ENCODE measurements around the gene RPTOR. TPM values are rescaled to one million over a fixed set of nuclear protein-coding genes. Genes with fewer than 3 reads are reported as not detected.
A peak's percentile ranks its signal among the peaks of the same experiment; 100 is the strongest.

Gene RPTOR
- total RNA-seq, 1 donor from 2014 or later: 65.9 TPM

- Mint-ChIP-seq H3K36me3 (ENCODE audit: low read depth) (peaks cover 65% of the 10 kb centered on the region), H3K27me3 (no peaks in the 10 kb centered on the region), H3K27ac (peak overlapping the region; percentile 46), H3K4me3 (peak overlapping the region; percentile 35), H3K9me3 (no peaks in the 10 kb centered on the region), H3K4me1 (peaks cover 19% of the 10 kb centered on the region)
- ChIA-PET CTCF (interaction anchor here (1.3 to 1.5 kb wide), 2 partner anchors 15 to 20 kb away, joined by 4 read pairs; no protein-coding TSS in a partner anchor), POLR2A (interaction anchor here (0.9 to 2.9 kb wide), 4 partner anchors 9 to 20 kb away, joined by 3 to 17 read pairs (median 5); no protein-coding TSS in a partner anchor)
- intact Hi-C loops (cut with micrococcal nuclease): loop anchor here (1.0 kb wide), 2 partner anchors 15 to 18 kb away; no protein-coding TSS in a partner anchor
- no peak for DNase-seq
- peak; percentile 90 for ATAC-seq (ENCODE audit: low read depth)
- no peak for TF ChIP-seq CTCF (IDR thresholded peaks at IDR 0.05)
Observed at GRCh38 chr17:80892019-80892855, 347.6 kb downstream of the RPTOR start.

- CTCF ChIA-PET: interaction anchor here (1.5 kb wide), 1 partner anchor 16 kb away, joined by 4 read pairs; no protein-coding TSS in a partner anchor
- intact Hi-C loops (cut with micrococcal nuclease): loop anchor here (1.0 kb wide), 2 partner anchors 16 to 17 kb away; no protein-coding TSS in a partner anchor
- no peak for TF ChIP-seq CTCF (IDR thresholded peaks at IDR 0.05)
- no peaks in the 10 kb centered on the region for H3K9me3 Mint-ChIP-seq
- H3K27me3 Mint-ChIP-seq: no peaks in the 10 kb centered on the region
- ATAC-seq (ENCODE audit: low read depth) (no peak), DNase-seq (no peak)
- no peak overlapping the region for H3K4me3 Mint-ChIP-seq
- H3K27ac Mint-ChIP-seq: no peak overlapping the region
- H3K4me1 Mint-ChIP-seq: peaks cover 19% of the 10 kb centered on the region
- peaks cover 69% of the 10 kb centered on the region for H3K36me3 Mint-ChIP-seq (ENCODE audit: low read depth)
- POLR2A ChIA-PET: interaction anchor here (1.4 to 2.9 kb wide), 2 partner anchors 8 to 17 kb away, joined by 6 to 17 read pairs; no protein-coding TSS in a partner anchor
Observed at GRCh38 chr17:80892900-80893603, 348.4 kb downstream of the RPTOR start.

- TF ChIP-seq CTCF (IDR thresholded peaks at IDR 0.05): no peak
- ChIA-PET POLR2A (interaction anchor here (2.9 kb wide), 1 partner anchor 16 kb away, joined by 17 read pairs; no protein-coding TSS in a partner anchor), CTCF (no interaction called here)
- H3K27ac Mint-ChIP-seq: no peak overlapping the region
- DNase-seq (no peak), ATAC-seq (ENCODE audit: low read depth) (no peak)
- no peaks in the 10 kb centered on the region for H3K9me3 Mint-ChIP-seq
- H3K27me3 Mint-ChIP-seq: no peaks in the 10 kb centered on the region
- H3K4me3 Mint-ChIP-seq: no peak overlapping the region
- peaks cover 71% of the 10 kb centered on the region for H3K36me3 Mint-ChIP-seq (ENCODE audit: low read depth)
- H3K4me1 Mint-ChIP-seq: peaks cover 21% of the 10 kb centered on the region
- intact Hi-C loops (cut with micrococcal nuclease): no loop called here
Observed at GRCh38 chr17:80893604-80894438, 349.2 kb downstream of the RPTOR start.

- peaks cover 68% of the 10 kb centered on the region for H3K36me3 Mint-ChIP-seq (ENCODE audit: low read depth)
- no peak for ATAC-seq (ENCODE audit: low read depth)
- no peak overlapping the region for H3K27ac Mint-ChIP-seq
- peaks cover 22% of the 10 kb centered on the region for H3K4me1 Mint-ChIP-seq
- H3K27me3 Mint-ChIP-seq: no peaks in the 10 kb centered on the region
- H3K9me3 Mint-ChIP-seq: no peaks in the 10 kb centered on the region
- POLR2A ChIA-PET: interaction anchor here (0.8 kb wide), 1 partner anchor 17 kb away, joined by 3 read pairs; no protein-coding TSS in a partner anchor
- no peak for DNase-seq
- TF ChIP-seq CTCF (IDR thresholded peaks at IDR 0.05): no peak
- no peak overlapping the region for H3K4me3 Mint-ChIP-seq
- CTCF ChIA-PET: no interaction called here
- intact Hi-C loops (cut with micrococcal nuclease): no loop called here
Observed at GRCh38 chr17:80894439-80894721, 349.7 kb downstream of the RPTOR start.
